Liver (tissue), 3 donors: Measurements from ENCODE around the gene COMMD3.

Experiments used
- EGR1 ChIP-seq, 2 donors: IDR thresholded peaks; 2 replicates each; pipeline ENCODE4 v1.6.1; 2016 to 2018; ENCODE audit warnings: antibody characterized with exemption in 2 of 2, low read depth in 2 of 2
- FOXA1 ChIP-seq: IDR thresholded peaks from 2 replicates; pipeline ENCODE4 v1.6.1; 2016; ENCODE audit warnings: antibody characterized with exemption
- GABPA ChIP-seq, 2 donors: IDR thresholded peaks in 1 of 2; conservative IDR thresholded peaks in 1 of 2; 2 replicates each; pipeline ENCODE4 v1.6.1; 2016; ENCODE audit warnings: antibody characterized with exemption in 2 of 2, mild to moderate bottlenecking in 1 of 2, moderate library complexity in 1 of 2
- JUND ChIP-seq, 2 donors: IDR thresholded peaks; 2 replicates each; pipeline ENCODE4 v1.6.1; 2016; ENCODE audit warnings: antibody characterized with exemption in 2 of 2
- MAX ChIP-seq: IDR thresholded peaks from 2 replicates; pipeline ENCODE4 v1.6.1; 2016; ENCODE audit warnings: antibody characterized with exemption
- RAD21 ChIP-seq, 2 donors: IDR thresholded peaks; 2 replicates each; pipeline ENCODE4 v1.6.1; 2016; ENCODE audit warnings: antibody characterized with exemption in 2 of 2, mild to moderate bottlenecking in 2 of 2
- SP1 ChIP-seq: IDR thresholded peaks from 2 replicates; pipeline ENCODE4 v1.6.1; 2018; ENCODE audit warnings: antibody characterized with exemption, mild to moderate bottlenecking
- ZBTB33 ChIP-seq: IDR thresholded peaks from 2 replicates; pipeline ENCODE4 v1.6.1; 2016; ENCODE audit warnings: antibody characterized with exemption
- TF ChIP-seq, protein P1 (sequence below): fragments of 150-350 bp; IDR thresholded peaks from 2 replicates; pipeline ENCODE4 v1.5.1; 2017; ENCODE audit warnings: improper control_type of control experiment, low read depth, low read length; ENCODE audit not compliant: missing input control
- donor health status: healthy.
- donor health status: healthy.

DNA sequence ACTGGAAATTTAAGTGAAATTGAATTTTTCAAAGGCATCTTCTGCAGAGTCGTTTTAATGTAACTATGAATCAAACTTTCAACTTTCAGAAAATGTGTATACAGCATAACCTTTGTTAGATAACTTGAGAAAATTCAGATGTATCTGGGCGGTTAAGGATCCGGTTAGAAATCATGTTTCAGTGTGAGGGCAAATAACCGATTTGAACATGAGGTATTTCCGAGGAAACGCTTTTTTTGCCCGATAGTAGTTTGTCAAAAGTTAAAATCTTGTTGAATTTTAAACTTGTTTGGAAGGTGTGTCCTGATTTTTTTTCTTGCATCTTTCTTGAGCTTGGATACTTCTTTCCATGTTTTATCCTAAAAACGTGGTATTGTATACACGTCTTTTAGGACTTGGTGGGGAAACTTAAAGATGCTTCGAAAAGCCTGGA is 3.4 kb downstream of the COMMD3 start:
- TF ChIP-seq RAD21 (IDR thresholded peaks at IDR 0.05) (no peak), FOXA1 (no peak), GABPA (IDR thresholded peaks at IDR 0.05 in 1 of 2, conservative IDR thresholded peaks at IDR 0.05 in 1 of 2) (no peak), MAX (no peak), EGR1 (IDR thresholded peaks at IDR 0.05; ENCODE audit: low read depth in 2 of 2) (no peak), SP1 (no peak), JUND (IDR thresholded peaks at IDR 0.05) (no peak), ZBTB33 (no peak)
- TF ChIP-seq, protein P1, sequence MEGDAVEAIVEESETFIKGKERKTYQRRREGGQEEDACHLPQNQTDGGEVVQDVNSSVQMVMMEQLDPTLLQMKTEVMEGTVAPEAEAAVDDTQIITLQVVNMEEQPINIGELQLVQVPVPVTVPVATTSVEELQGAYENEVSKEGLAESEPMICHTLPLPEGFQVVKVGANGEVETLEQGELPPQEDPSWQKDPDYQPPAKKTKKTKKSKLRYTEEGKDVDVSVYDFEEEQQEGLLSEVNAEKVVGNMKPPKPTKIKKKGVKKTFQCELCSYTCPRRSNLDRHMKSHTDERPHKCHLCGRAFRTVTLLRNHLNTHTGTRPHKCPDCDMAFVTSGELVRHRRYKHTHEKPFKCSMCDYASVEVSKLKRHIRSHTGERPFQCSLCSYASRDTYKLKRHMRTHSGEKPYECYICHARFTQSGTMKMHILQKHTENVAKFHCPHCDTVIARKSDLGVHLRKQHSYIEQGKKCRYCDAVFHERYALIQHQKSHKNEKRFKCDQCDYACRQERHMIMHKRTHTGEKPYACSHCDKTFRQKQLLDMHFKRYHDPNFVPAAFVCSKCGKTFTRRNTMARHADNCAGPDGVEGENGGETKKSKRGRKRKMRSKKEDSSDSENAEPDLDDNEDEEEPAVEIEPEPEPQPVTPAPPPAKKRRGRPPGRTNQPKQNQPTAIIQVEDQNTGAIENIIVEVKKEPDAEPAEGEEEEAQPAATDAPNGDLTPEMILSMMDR, result no peak
